Activated CD4-positive, alpha-beta memory T cell treated with anti-CD3 and anti-CD28 coated beads for 36 hours (primary cell): ENCODE results near the gene OLIG1. TPM values are rescaled to one million over a fixed set of nuclear protein-coding genes. Genes with fewer than 3 reads are reported as not detected.

Source experiments
- CTCF ChIA-PET: fragments of 350-600 bp; sonication (Branson Sonifier 250); formaldehyde crosslinking; loops from one replicate; lab custom pipeline; 2021; ENCODE audit warnings: antibody characterized with exemption, inconsistent platforms; lab: Charles Lee
- POLR2A ChIA-PET: fragments of 350-600 bp; sonication (Branson Sonifier 250); formaldehyde crosslinking; loops from one replicate; lab custom pipeline; 2021; ENCODE audit warnings: antibody characterized with exemption; lab: Charles Lee
- DNase-seq: peaks from one replicate; pipeline ENCODE4 v3.0.0-alpha.2; 2020
- H3K27ac Mint-ChIP-seq: one replicate; pipeline ENCODE4 v1.8.0; 2021; ENCODE audit warnings: mixed read lengths
- H3K27me3 Mint-ChIP-seq: one replicate; pipeline ENCODE4 v1.8.0; 2021; ENCODE audit warnings: mixed read lengths
- H3K36me3 Mint-ChIP-seq: one replicate; pipeline ENCODE4 v1.8.0; 2021; ENCODE audit warnings: mixed read lengths
- H3K4me1 Mint-ChIP-seq: one replicate; pipeline ENCODE4 v1.8.0; 2021; ENCODE audit warnings: low read depth, mixed read lengths
- H3K4me3 Mint-ChIP-seq: one replicate; pipeline ENCODE4 v1.8.0; 2021; ENCODE audit warnings: mild to moderate bottlenecking, mixed read lengths
- H3K9me3 Mint-ChIP-seq: one replicate; pipeline ENCODE4 v1.8.0; 2021; ENCODE audit warnings: mixed read lengths
- intact Hi-C: fragments of 100-400 bp; cut with micrococcal nuclease; formaldehyde crosslinking; loops from one replicate; pipeline ENCODE4 v1.15.1; 2023
- total RNA-seq, 2 experiments: library from RNA; stranded (reverse); gene quantifications; one replicate each; pipeline ENCODE4 v1.2.3, GENCODE V29; 2021

OLIG1 gene
- total RNA-seq, 2 experiments from 2014 or later: not detected

DNA sequence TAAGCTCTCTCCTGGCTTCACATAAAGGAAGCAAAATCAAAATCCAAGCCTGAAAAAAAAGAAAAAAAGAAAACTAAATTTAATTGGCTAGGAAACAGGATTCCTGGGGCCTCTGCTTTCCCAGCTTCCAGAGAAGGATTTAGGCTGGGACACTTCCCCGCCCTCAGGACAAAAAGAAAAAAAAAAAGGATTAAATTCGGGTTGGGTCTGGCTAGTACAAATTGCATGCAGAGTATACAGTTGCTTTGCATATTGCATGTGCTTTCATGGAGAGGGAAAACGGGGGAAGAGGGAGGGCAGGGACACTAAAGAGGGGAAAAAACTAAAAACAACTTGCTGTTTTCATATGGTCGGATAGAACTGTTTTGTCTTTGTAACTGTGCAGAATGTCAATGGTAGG, 42.7 kb downstream of the OLIG1 start:
- H3K27me3 Mint-ChIP-seq: peaks cover 34% of the 10 kb centered on the region
- no peak for DNase-seq
- H3K9me3 Mint-ChIP-seq: no peaks in the 10 kb centered on the region
- no peak overlapping the region for H3K4me3 Mint-ChIP-seq
- CTCF ChIA-PET: interaction anchor here (0.7 kb wide), 1 partner anchor 195 kb away, joined by 3 read pairs; no protein-coding TSS in a partner anchor
- no peak overlapping the region for H3K27ac Mint-ChIP-seq
- H3K36me3 Mint-ChIP-seq: no peaks in the 10 kb centered on the region
- intact Hi-C loops: no loop called here
- POLR2A ChIA-PET: no interaction called here
- peaks cover 30% of the 10 kb centered on the region for H3K4me1 Mint-ChIP-seq

DNA sequence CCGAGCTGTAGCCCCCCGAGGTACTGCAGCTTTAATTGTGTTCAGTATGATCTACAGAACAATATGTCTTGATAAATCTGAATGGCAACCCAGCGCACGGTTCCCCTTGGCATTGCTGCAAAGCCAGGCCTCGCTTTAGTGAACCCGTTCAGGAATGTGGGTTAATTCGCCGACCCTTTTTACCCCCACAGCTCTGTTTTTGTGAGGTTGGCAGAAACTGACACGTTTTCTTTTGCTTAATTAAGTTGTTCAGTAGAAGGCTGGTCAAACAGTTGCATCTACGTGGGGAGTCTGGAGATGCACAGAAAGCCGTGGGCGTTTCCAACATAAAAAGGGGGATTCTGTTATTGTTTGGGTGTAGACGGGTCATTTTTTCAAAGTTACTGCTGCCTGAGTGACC, 43.2 kb downstream of the OLIG1 start:
- POLR2A ChIA-PET: no interaction called here
- intact Hi-C loops: no loop called here
- H3K36me3 Mint-ChIP-seq: no peaks in the 10 kb centered on the region
- peaks cover 31% of the 10 kb centered on the region for H3K4me1 Mint-ChIP-seq
- H3K27ac Mint-ChIP-seq: no peak overlapping the region
- no peak overlapping the region for H3K4me3 Mint-ChIP-seq
- CTCF ChIA-PET: no interaction called here
- H3K27me3 Mint-ChIP-seq: peaks cover 31% of the 10 kb centered on the region
- H3K9me3 Mint-ChIP-seq: no peaks in the 10 kb centered on the region
- no peak for DNase-seq

DNA sequence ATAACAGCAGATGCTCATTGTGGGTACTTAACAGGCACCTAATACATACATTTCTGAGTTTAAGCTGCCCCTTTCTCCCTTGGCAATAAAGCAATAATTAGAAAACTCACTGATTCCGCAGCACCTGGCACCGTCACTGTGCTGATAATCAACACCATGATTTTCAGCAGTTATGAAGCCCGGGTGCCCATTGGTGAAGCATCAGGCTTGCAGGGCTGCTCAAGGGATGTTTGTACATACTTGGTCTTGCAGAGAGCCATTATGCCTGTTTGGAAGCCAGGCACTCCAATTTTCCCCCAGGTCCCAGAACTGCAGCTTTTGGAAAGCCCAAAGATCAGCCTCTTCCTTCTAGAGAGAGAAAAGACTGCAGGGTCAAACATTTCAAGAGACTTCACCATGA, 44.3 kb downstream of the OLIG1 start:
- Mint-ChIP-seq H3K27me3 (peaks cover 21% of the 10 kb centered on the region), H3K4me3 (no peak overlapping the region), H3K9me3 (no peaks in the 10 kb centered on the region), H3K4me1 (peaks cover 28% of the 10 kb centered on the region), H3K27ac (no peak overlapping the region), H3K36me3 (no peaks in the 10 kb centered on the region)
- intact Hi-C loops: no loop called here
- ChIA-PET POLR2A (no interaction called here), CTCF (no interaction called here)
- no peak for DNase-seq

DNA sequence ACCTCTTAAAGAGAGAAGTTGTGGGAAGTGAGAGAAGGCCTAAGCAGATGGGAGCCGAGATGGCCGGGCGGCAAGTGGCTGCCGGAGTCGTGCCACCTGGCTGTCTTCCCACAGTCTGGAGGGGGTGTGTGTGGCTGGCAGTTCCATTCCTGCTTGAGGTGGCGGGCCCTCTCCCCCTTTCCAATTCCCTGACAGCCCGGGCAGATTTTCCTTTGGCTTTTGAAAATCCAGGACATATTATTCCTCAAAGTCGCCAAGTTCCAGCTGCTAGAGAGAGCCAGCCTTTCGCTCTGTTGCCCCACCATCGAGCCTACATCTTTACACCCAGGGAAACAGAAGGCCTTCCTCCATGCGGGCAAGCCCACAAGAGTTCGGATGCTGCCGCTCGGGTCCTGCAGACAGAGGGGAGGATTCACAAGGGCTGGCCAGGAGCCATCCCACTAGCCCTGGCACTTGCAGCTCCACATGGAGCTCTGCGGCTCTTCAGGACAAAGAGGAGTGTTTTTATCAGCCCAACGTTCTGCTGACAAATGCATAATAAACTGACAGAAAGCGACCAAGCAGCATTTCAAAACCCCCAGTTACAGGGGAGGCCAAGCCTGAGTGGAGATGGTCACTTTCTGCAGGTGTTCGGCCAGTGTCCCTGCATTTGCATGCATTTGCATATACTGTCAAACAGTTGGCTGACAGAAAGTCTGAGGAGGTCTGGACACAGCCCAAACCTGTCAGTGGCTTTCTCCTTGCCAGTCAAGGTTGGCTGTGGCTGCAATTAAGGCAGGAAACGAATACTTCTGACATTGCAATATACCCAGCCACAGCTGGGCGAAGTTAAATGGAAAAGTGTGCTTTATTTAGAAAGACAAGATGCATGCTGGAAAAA, 45.9 kb downstream of the OLIG1 start:
- H3K9me3 Mint-ChIP-seq: no peaks in the 10 kb centered on the region
- no peak overlapping the region for H3K4me3 Mint-ChIP-seq
- intact Hi-C loops: no loop called here
- no peak overlapping the region for H3K27ac Mint-ChIP-seq
- DNase-seq: no peak
- peaks cover 26% of the 10 kb centered on the region for H3K4me1 Mint-ChIP-seq
- POLR2A ChIA-PET: interaction anchor here (1.1 kb wide), 1 partner anchor 9 kb away, joined by 3 read pairs; no protein-coding TSS in a partner anchor
- H3K27me3 Mint-ChIP-seq: peaks cover 8% of the 10 kb centered on the region
- no peaks in the 10 kb centered on the region for H3K36me3 Mint-ChIP-seq
- CTCF ChIA-PET: no interaction called here

DNA sequence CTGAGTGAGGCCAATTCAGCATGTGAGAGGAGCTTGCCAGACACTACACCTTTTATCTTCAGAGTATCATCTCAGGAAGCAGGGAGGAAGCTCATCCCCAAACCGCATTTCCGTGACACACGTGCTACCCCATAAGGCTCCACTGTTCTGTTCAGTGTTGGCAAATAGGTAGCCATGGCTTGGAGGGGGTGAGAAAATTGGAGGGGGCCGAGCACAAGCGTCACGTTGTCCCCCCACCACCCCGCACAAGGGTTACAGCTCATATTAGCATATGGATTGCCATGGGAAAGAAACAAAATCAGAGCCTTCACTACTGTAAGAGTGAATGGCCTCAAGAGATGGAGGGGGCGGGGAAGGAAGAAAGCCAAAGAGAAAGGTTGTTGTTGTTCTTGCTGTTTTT, 46.7 kb downstream of the OLIG1 start:
- peak; percentile 12 for DNase-seq
- peaks cover 5% of the 10 kb centered on the region for H3K27me3 Mint-ChIP-seq

DNA sequence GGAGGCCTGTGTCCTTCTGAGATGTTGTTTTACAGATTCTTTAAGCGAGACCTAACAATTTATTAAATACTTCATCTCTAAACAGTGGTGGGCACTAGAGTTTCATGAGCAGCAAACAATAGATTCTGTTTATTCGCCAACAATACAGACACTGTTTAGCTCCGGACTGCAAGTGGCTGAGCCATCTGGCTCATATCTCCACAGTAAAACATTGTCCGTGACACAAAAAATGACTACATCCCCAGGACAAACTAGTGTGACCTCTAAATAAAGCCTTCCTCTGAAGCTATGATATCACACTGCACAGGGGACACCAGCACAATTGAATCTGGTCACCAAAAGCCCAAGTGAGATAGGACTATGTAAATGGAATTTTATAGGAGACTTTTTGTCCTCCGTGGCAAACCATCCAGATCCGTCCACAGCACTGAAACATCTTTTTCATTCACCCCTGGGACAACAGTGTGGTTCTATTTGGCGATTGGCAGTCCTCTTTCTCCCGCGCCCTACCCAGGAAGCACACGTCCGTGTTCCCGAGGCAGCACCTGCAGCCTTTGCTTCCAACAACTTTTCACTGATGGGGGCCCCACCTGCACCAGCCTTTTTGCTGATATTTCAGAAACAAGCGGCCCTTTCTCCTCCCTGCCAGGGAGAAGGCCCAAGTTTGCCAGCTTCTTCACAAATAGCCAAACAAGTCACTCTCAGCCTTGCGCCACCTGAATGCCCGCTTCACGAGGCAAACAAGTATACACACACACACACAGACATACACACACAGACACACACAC, 47.4 kb downstream of the OLIG1 start:
- DNase-seq: no peak
- Mint-ChIP-seq H3K27ac (no peak overlapping the region), H3K27me3 (peaks cover 2% of the 10 kb centered on the region), H3K9me3 (no peaks in the 10 kb centered on the region), H3K4me1 (peaks cover 26% of the 10 kb centered on the region), H3K36me3 (no peaks in the 10 kb centered on the region), H3K4me3 (no peak overlapping the region)
- ChIA-PET POLR2A (interaction anchor here (1.1 kb wide), 1 partner anchor 8 kb away, joined by 3 read pairs; no protein-coding TSS in a partner anchor), CTCF (interaction anchor here (0.7 kb wide), 1 partner anchor 182 kb away, joined by 3 read pairs; no protein-coding TSS in a partner anchor)
- intact Hi-C loops: no loop called here

More for the DNA sequence above, 46.7 kb downstream of the OLIG1 start:
- intact Hi-C loops: no loop called here
- CTCF ChIA-PET: interaction anchor here (0.7 kb wide), 1 partner anchor 183 kb away, joined by 3 read pairs; no protein-coding TSS in a partner anchor
- H3K36me3 Mint-ChIP-seq: no peaks in the 10 kb centered on the region
- peak overlapping the region; percentile 33 for H3K4me3 Mint-ChIP-seq
- POLR2A ChIA-PET: interaction anchor here (1.1 kb wide), 1 partner anchor 8 kb away, joined by 3 read pairs; no protein-coding TSS in a partner anchor
- H3K27ac Mint-ChIP-seq: no peak overlapping the region
- H3K4me1 Mint-ChIP-seq: peaks cover 26% of the 10 kb centered on the region
- H3K9me3 Mint-ChIP-seq: no peaks in the 10 kb centered on the region

Other genes starting within 250 kb of the OLIG1 start
- gene OLIG2, start 44.2 kb upstream of the OLIG1 start, total RNA-seq: not detected
- 10 to 100 TPM; 29.9 to 30.1 TPM for gene IFNAR2, start 159.8 kb downstream of the OLIG1 start, total RNA-seq
- gene IL10RB, start 196.2 kb downstream of the OLIG1 start, total RNA-seq: 10 to 100 TPM; 31.3 to 32.5 TPM